HEK293 (cell line): ENCODE measurements around the gene TAMALIN.

Experiments used
- KLF8 ChIP-seq: fragments of 450-650 bp; formaldehyde crosslinking; IDR thresholded peaks from 2 replicates; pipeline ENCODE4 v1.5.1; 2016; ENCODE audit warnings: missing biosample characterization, missing genetic modification characterization
- PRDM4 ChIP-seq: fragments of 450-650 bp; formaldehyde crosslinking; IDR thresholded peaks from 2 replicates; pipeline ENCODE4 v1.5.1; 2017; ENCODE audit warnings: missing biosample characterization, missing genetic modification characterization
- SP3 ChIP-seq: fragments of 450-650 bp; formaldehyde crosslinking; IDR thresholded peaks from 2 replicates; pipeline ENCODE4 v1.5.1; 2016; ENCODE audit warnings: missing biosample characterization, missing genetic modification characterization
- TCF7L2 ChIP-seq: IDR thresholded peaks from 2 replicates; pipeline ENCODE4 v1.6.1; 2011; ENCODE audit warnings: low read depth, mild to moderate bottlenecking, inconsistent platforms, low read length, moderate library complexity, borderline replicate concordance
- ZNF121 ChIP-seq: fragments of 450-650 bp; formaldehyde crosslinking; IDR thresholded peaks from 2 replicates; pipeline ENCODE4 v1.5.1; 2016; ENCODE audit warnings: missing biosample characterization, missing genetic modification characterization
- TF ChIP-seq, protein P1 (sequence below): fragments of 450-650 bp; formaldehyde crosslinking; IDR thresholded peaks from 2 replicates; pipeline ENCODE4 v1.5.1; 2016; ENCODE audit warnings: missing biosample characterization, missing genetic modification characterization
- TF ChIP-seq, protein P2 (sequence below): fragments of 450-650 bp; formaldehyde crosslinking; IDR thresholded peaks from 2 replicates; pipeline ENCODE4 v1.5.1; 2016; ENCODE audit warnings: missing biosample characterization, missing genetic modification characterization

DNA sequence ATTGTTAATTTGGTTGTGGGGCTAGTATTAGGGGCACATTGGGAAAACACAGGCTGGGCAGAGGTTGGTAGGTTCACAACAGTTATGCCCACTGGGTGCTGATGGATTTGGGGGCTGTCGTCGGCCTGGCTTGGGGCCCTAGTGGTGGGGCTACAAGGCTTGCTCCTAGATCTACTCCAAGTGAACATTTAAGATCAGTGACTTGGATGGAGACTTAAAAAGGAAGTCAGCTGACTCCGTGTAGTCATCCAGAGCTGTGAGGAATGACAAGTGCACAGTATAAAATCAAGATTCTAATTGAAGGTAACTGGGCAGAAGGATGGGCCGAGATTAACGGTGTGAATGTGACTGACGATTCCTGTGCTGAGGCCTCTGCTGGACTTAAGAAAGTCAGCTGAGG, 31.7 kb downstream of the TAMALIN start:
- TF ChIP-seq KLF8 (tag by site-specific recombination) (no peak), PRDM4 (tag by site-specific recombination) (no peak), ZNF121 (tag by site-specific recombination) (no peak), SP3 (tag by site-specific recombination) (no peak), TCF7L2 (no peak)
- TF ChIP-seq, protein P1, sequence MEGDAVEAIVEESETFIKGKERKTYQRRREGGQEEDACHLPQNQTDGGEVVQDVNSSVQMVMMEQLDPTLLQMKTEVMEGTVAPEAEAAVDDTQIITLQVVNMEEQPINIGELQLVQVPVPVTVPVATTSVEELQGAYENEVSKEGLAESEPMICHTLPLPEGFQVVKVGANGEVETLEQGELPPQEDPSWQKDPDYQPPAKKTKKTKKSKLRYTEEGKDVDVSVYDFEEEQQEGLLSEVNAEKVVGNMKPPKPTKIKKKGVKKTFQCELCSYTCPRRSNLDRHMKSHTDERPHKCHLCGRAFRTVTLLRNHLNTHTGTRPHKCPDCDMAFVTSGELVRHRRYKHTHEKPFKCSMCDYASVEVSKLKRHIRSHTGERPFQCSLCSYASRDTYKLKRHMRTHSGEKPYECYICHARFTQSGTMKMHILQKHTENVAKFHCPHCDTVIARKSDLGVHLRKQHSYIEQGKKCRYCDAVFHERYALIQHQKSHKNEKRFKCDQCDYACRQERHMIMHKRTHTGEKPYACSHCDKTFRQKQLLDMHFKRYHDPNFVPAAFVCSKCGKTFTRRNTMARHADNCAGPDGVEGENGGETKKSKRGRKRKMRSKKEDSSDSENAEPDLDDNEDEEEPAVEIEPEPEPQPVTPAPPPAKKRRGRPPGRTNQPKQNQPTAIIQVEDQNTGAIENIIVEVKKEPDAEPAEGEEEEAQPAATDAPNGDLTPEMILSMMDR (tag by site-specific recombination) = no peak
- TF ChIP-seq, protein P2, sequence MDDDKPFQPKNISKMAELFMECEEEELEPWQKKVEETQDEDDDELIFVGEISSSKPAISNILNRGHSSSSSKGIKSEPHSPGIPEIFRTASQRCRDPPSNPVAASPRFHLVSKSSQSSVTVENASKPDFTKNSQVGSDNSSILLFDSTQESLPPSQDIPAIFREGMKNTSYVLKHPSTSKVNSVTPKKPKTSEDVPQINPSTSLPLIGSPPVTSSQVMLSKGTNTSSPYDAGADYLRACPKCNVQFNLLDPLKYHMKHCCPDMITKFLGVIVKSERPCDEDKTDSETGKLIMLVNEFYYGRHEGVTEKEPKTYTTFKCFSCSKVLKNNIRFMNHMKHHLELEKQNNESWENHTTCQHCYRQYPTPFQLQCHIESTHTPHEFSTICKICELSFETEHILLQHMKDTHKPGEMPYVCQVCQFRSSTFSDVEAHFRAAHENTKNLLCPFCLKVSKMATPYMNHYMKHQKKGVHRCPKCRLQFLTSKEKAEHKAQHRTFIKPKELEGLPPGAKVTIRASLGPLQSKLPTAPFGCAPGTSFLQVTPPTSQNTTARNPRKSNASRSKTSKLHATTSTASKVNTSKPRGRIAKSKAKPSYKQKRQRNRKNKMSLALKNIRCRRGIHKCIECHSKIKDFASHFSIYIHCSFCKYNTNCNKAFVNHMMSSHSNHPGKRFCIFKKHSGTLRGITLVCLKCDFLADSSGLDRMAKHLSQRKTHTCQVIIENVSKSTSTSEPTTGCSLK (tag by site-specific recombination) = no peak
